NCI-H1048 (cell line): Measurements from ENCODE around the gene F2.

Experiments
- DNase-seq: peaks from one replicate; lab custom pipeline; 2025; lab: John Stamatoyannopoulos, UW

The F2 gene

DNA sequence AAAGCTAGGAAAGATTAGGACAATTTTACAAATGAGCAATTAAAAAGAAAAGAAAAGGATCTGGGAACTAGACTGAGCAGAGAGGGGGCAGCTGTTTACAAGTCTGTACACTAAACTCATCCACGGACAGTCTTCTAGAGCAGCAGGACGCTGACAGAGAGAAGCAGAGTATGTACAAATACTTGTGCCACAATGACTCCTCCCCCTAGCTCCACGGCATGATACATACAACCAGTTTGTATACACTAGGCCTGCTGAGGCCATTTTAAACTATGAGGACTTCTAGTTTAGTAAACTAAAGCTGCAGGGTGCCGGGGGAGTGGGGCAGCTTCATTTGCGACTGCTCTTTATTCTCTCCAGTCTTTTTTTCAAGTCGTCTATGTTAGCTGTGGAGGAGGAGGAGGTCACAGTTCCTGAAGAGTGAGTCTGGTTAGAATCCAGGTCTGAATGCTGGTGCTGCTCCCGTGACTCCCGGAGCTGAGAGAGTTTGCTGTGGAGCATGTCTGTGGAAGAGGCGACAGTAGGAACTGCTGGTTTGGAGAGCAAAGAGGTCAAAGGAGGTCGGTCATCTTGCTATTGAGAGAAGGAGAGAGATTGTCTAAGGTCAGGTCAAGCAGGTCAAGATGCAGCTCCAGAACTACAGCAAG is 24.8 kb downstream of the F2 start:
- no peak for DNase-seq

DNA sequence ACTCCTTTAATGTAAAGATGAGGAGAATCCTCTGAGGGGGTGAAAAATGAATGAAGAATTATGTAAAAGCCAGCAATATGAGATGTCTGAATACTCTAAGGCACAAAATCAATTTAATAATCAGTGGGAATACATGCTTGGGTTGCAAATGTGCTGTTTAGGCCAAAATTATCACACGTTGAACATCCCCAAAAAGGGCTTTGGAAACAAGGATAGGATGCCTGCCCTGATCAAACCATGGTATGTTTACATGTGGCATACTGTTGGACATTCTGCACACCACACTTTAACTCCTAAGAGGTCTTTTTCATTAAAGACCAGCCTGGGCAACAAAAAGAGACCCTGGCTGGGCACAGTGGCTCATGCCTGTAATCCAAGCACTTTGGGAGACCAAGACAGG is 26.3 kb downstream of the F2 start:
- DNase-seq, result no peak

DNA sequence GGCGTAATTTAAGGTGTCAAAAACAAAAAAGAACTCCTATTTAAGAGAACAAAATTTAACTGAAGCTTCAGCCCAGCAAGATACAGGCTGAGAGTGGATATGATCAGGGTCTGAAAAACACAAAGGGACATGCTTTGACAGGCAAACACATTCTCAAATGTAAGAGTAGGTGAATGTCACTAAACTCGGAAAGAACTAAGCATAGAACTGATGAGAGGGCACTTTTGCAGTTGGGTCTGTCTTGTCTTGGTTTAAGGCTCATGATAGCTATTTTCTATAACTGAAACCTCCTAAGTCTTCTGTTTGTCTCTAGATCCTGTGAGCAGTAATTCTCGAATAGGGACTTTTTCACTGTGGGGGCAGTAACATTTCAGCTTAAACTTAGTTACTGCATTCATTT is 27.0 kb downstream of the F2 start:
- no peak for DNase-seq

DNA sequence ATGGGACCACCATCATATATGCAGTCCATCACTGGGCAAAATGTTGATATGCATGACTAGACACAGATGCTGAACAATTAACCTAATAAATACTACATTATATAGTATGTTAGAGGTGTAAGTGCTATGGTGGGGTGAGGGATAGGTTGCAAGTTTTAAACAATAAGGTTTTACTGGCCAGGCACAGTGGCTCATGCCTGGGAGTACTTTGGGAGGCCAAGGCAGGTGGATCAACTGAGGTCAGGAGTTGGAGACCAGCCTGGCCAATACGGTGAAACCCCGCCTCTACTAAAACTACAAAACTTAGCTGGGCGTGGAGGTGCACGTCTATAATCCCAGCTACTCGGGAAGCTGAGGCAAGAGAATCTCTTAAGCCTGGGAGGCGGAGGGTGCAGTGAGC is 28.1 kb downstream of the F2 start:
- DNase-seq, result no peak

DNA sequence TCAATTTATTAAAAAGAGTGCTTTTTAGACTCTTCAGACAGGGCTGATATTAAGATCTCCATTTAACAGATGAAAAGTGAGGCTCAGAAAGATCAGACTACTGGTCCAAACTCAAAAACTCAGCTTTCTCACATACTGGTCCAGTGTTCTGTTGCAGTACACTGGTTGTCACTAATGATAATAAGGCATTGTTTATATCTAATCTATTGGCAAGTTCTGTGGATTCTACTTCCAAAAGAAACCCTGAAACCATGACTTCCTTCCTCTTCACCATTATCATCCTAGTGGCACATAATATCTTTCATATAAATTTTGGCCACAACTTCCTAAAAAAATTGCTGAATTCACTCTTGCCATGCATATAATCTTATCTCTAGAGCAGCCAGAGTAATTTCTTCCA is 36.9 kb downstream of the F2 start:
- no peak for DNase-seq

DNA sequence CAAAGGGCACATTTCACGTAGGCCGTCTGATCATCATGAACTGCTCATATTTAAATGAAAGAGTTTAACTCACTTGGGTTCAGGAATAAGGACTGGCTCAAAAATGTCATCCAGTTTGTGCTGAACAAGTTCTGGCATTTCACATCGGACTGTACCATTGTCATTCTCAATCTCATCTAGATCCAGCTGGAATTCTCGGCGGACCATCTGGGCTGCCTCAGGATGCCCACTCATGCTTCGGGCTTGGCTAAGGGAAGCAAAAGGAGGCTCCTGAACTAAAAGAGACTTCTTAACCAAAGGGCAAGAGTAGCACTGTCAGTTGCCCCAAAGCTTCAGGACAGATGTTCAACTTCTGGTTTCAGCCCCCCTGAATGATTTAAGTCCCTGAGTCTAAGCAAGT is 40.2 kb downstream of the F2 start:
- DNase-seq, result no peak

DNA sequence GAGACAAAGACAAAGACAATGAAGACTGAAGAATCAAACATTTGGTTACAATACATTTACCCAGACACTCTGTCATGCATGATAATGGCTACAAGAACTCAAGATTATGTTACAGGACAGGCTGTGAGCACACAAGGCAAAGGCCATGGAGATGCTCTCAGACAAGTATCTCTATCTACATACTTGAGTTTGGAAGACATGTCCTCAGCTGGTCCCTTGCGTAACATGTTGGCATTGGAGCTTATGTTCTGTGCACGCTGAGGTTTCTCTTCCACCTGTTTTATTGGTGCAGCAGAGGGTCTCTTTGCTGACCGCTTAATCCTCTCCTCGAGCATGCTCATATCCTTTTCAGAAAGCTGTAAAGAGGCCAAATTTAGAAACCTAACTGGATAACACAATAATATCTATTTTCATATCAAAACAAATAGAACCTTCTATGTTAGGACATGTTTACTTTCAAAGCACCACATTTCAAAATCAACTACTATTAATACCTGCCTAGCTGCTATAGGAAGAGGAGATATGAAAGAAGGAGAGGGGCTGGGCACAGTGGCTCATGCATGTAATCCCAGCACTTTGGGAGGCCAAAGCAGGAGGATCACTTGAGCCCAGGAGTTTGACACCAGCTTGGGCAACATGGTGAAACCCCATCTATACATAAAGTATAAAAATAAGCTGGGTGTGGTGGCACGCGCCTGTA is 41.6 kb downstream of the F2 start:
- DNase-seq, result no peak

DNA sequence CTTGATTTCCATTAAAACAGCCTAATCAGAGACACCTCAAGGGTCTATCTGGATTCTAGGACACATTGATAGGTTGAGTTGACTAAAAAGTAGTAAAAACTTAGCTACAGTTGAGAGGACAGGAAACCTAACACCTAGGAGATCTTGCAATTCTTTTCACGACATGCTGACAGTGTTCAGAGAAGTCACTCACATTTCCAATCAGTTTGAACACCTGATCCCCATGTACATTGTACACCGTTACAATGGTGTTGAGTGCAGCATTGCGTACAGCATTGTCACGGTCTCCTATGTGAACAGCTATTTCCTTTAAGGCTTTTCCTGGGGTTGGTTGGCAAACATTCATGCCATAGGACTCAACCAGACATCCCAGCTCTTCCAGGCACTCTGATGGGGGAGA is 42.8 kb downstream of the F2 start:
- no peak for DNase-seq

DNA sequence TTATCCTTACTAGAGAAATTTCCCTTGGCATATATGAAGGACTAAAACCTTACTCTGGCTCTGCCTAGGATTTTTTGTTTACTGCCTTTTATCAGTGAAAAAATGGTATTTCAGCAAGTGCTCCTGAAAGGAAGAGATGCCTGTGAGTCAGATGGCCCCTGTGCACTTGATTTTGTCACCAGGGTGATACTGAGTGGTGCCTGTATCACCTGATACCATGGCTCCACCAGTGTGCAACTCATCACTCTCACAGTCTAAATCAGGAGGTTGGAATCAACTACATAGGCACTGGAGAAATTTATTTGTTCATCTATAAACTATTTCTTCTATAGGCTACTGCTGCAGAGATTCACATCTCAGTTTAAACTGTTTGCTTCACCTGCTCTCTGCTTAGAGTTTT is 43.2 kb downstream of the F2 start:
- DNase-seq, result no peak

DNA sequence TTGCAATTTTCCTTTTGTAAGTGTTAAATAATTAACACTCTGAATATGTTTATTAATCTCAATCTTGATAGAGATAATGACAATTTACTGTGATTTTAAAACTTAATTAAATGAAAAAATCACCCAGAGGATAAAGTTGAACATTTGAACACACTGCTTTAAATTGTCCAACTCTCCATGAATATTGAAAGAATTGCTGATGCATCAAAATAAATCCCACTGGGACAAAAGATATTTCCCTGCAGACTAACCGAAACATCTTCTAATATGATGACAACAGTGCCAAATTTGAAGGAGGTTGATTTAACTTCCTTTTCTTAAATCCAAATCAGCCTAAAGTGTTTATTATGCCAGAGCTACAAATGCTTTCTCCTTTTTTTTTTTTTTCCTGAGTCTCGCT is 47.6 kb downstream of the F2 start:
- no peak for DNase-seq

DNA sequence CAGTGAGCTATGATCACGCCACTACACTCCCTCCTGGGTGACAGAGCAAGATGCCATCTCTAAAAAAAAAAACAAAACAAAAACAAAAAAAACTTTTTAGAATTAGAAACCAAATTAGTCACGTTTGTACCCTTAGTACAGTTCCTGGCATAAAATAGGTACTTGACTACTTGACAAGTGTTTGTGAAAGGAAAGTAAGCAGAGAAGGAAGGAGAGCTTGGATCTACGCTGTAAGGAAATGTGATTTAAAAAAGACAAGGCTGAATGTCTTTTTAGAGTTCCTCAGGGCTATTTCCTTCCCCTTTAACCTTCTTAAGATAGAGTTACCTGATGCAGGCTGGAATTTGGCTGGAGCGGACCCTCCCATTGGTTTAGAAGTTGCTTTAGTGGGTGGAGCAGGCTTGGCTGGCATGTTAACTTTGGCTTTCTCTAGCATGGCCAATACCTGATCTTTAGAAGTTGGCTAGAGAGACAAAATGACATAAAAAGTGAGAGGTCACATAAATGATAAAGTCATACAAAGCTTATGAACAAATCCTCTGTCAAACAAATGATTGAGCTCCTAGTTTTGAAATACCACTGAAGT is 50.7 kb downstream of the F2 start:
- no peak for DNase-seq

DNA sequence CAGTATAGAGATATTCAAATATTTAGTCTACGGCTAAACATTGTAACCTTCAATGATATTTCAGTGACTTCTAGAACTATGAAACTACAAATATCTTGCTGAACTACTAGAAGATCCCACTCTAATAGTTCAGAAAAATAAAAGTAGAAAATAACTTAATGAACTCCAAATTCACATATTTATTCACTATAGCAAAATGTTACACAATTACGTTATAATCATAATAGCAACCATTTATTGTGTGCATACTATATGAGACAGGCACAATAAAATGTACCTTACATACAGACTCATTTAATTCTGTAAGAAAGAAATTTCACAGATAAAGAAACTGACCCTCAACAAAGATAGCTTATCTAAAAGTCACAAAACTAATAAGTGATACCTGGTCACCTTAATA is 57.9 kb downstream of the F2 start:
- DNase-seq, result no peak

DNA sequence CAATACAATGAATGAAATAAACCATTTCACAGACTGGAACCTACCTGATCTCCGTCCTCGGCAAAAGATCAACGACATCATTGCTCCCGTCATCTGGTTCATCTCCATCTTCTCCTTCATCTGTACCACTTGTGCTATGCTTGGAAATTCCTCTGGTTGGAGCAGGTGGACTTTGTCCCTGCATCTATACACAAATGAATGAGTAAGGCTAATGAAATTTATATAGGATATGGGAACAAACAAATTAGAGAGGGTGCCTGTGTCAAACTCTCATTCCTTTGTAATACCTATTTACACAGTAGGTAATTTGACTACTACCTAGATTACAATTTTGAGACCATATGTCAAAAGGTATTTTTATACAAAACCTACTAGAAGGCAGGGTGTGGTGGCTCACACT is 59.4 kb downstream of the F2 start:
- DNase-seq, result no peak
